Measurements from ENCODE around the gene QSOX2. TPM values are rescaled to one million over a fixed set of nuclear protein-coding genes. Genes with fewer than 3 reads are reported as not detected.
A peak's percentile ranks its signal among the peaks of the same experiment; 100 is the strongest.

Gene QSOX2
- polyA plus RNA-seq, 4 donors = 1.4 to 11.0 (median 4.3) TPM

GRCh38 chr9:136193127-136193890 is 52.3 kb downstream of the QSOX2 start:
- Histone ChIP-seq H3K4me3 (ENCODE audit: low read depth in 1 of 3, low read length in 3 of 3) (no peak overlapping the region), H3K9me3 (ENCODE audit: control insufficient read depth in 2 of 2, insufficient read depth in 1 of 2, low read depth in 1 of 2, low read length in 1 of 2) (no peaks in the 10 kb centered on the region), H3K4me1 (ENCODE audit: control insufficient read depth in 3 of 3, insufficient read depth in 2 of 3, low read depth in 1 of 3, low read length in 2 of 3) (no peaks in the 10 kb centered on the region), H3K36me3 (ENCODE audit: control insufficient read depth in 3 of 3, insufficient read depth in 2 of 3, low read depth in 1 of 3, low read length in 3 of 3) (no peaks in the 10 kb centered on the region), H3K27me3 (ENCODE audit: control insufficient read depth in 3 of 3, insufficient read depth in 3 of 3, low read length in 3 of 3) (peaks cover 42 to 87% (median 44%) of the 10 kb centered on the region in 3 donors), H3K27ac (ENCODE audit: low read depth in 1 of 3, low read length in 2 of 3) (no peak overlapping the region)
- FAIRE-seq (no peak), DNase-seq (no peak)
- 3 to 12% (median 8%) methylated on average over 52 to 96 of the region's 96 CpGs for WGBS, 3 donors

- Histone ChIP-seq H3K27me3 (ENCODE audit: control insufficient read depth in 3 of 3, insufficient read depth in 3 of 3, low read length in 3 of 3) (peaks cover 34 to 82% (median 36%) of the 10 kb centered on the region in 3 donors), H3K36me3 (ENCODE audit: control insufficient read depth in 3 of 3, insufficient read depth in 2 of 3, low read depth in 1 of 3, low read length in 3 of 3) (no peaks in the 10 kb centered on the region), H3K4me1 (ENCODE audit: control insufficient read depth in 3 of 3, insufficient read depth in 2 of 3, low read depth in 1 of 3, low read length in 2 of 3) (no peaks in the 10 kb centered on the region), H3K9me3 (ENCODE audit: control insufficient read depth in 2 of 2, insufficient read depth in 1 of 2, low read depth in 1 of 2, low read length in 1 of 2) (no peaks in the 10 kb centered on the region), H3K27ac (ENCODE audit: low read depth in 1 of 3, low read length in 2 of 3) (no peak overlapping the region), H3K4me3 (ENCODE audit: low read depth in 1 of 3, low read length in 3 of 3) (no peak overlapping the region)
- no peak for FAIRE-seq
- no peak for DNase-seq
- WGBS, 3 donors = 4 to 8% (median 5%) methylated on average over 38 to 51 of the region's 51 CpGs
Measured at GRCh38 chr9:136192289-136193126, 53.1 kb downstream of the QSOX2 start.

GRCh38 chr9:136191960-136192286 is 53.7 kb downstream of the QSOX2 start:
- Histone ChIP-seq H3K36me3 (ENCODE audit: control insufficient read depth in 3 of 3, insufficient read depth in 2 of 3, low read depth in 1 of 3, low read length in 3 of 3) (no peaks in the 10 kb centered on the region), H3K4me1 (ENCODE audit: control insufficient read depth in 3 of 3, insufficient read depth in 2 of 3, low read depth in 1 of 3, low read length in 2 of 3) (no peaks in the 10 kb centered on the region), H3K9me3 (ENCODE audit: control insufficient read depth in 2 of 2, insufficient read depth in 1 of 2, low read depth in 1 of 2, low read length in 1 of 2) (no peaks in the 10 kb centered on the region), H3K27me3 (ENCODE audit: control insufficient read depth in 3 of 3, insufficient read depth in 3 of 3, low read length in 3 of 3) (peaks cover 29 to 78% (median 32%) of the 10 kb centered on the region in 3 donors), H3K4me3 (ENCODE audit: low read depth in 1 of 3, low read length in 3 of 3) (no peak overlapping the region), H3K27ac (ENCODE audit: low read depth in 1 of 3, low read length in 2 of 3) (no peak overlapping the region)
- FAIRE-seq = no peak
- 10 to 17% (median 15%) methylated on average over 9 of the region's 9 CpGs for WGBS, 3 donors
- no peak for DNase-seq

- Histone ChIP-seq H3K36me3 (ENCODE audit: control insufficient read depth in 3 of 3, insufficient read depth in 2 of 3, low read depth in 1 of 3, low read length in 3 of 3) (no peaks in the 10 kb centered on the region), H3K27ac (ENCODE audit: low read depth in 1 of 3, low read length in 2 of 3) (no peak overlapping the region), H3K4me1 (ENCODE audit: control insufficient read depth in 3 of 3, insufficient read depth in 2 of 3, low read depth in 1 of 3, low read length in 2 of 3) (no peaks in the 10 kb centered on the region), H3K27me3 (ENCODE audit: control insufficient read depth in 3 of 3, insufficient read depth in 3 of 3, low read length in 3 of 3) (peaks cover 26 to 74% (median 29%) of the 10 kb centered on the region in 3 donors), H3K9me3 (ENCODE audit: control insufficient read depth in 2 of 2, insufficient read depth in 1 of 2, low read depth in 1 of 2, low read length in 1 of 2) (no peaks in the 10 kb centered on the region), H3K4me3 (ENCODE audit: low read depth in 1 of 3, low read length in 3 of 3) (no peak overlapping the region)
- FAIRE-seq (no peak), DNase-seq (no peak)
- 48 to 50% (median 50%) methylated on average over 30 of the region's 30 CpGs for WGBS, 3 donors
Measured at GRCh38 chr9:136191099-136191959, 54.3 kb downstream of the QSOX2 start.

- Histone ChIP-seq H3K4me1 (ENCODE audit: control insufficient read depth in 3 of 3, insufficient read depth in 2 of 3, low read depth in 1 of 3, low read length in 2 of 3) (no peaks in the 10 kb centered on the region), H3K27me3 (ENCODE audit: control insufficient read depth in 3 of 3, insufficient read depth in 3 of 3, low read length in 3 of 3) (peaks cover 20 to 72% (median 29%) of the 10 kb centered on the region in 3 donors), H3K9me3 (ENCODE audit: control insufficient read depth in 2 of 2, insufficient read depth in 1 of 2, low read depth in 1 of 2, low read length in 1 of 2) (no peaks in the 10 kb centered on the region), H3K4me3 (ENCODE audit: low read depth in 1 of 3, low read length in 3 of 3) (no peak overlapping the region), H3K36me3 (ENCODE audit: control insufficient read depth in 3 of 3, insufficient read depth in 2 of 3, low read depth in 1 of 3, low read length in 3 of 3) (no peaks in the 10 kb centered on the region), H3K27ac (ENCODE audit: low read depth in 1 of 3, low read length in 2 of 3) (no peak overlapping the region)
- no peak for DNase-seq
- no peak for FAIRE-seq
- WGBS, 3 donors = 56 to 67% (median 67%) methylated on average over 11 of the region's 11 CpGs
Measured at GRCh38 chr9:136190656-136191055, 55.0 kb downstream of the QSOX2 start.

- FAIRE-seq = no peak
- no peak for DNase-seq
- Histone ChIP-seq H3K4me1 (ENCODE audit: control insufficient read depth in 3 of 3, insufficient read depth in 2 of 3, low read depth in 1 of 3, low read length in 2 of 3) (no peaks in the 10 kb centered on the region), H3K9me3 (ENCODE audit: control insufficient read depth in 2 of 2, insufficient read depth in 1 of 2, low read depth in 1 of 2, low read length in 1 of 2) (no peaks in the 10 kb centered on the region), H3K27ac (ENCODE audit: low read depth in 1 of 3, low read length in 2 of 3) (no peak overlapping the region), H3K27me3 (ENCODE audit: control insufficient read depth in 3 of 3, insufficient read depth in 3 of 3, low read length in 3 of 3) (peaks cover 18 to 70% (median 25%) of the 10 kb centered on the region in 3 donors), H3K36me3 (ENCODE audit: control insufficient read depth in 3 of 3, insufficient read depth in 2 of 3, low read depth in 1 of 3, low read length in 3 of 3) (no peaks in the 10 kb centered on the region), H3K4me3 (ENCODE audit: low read depth in 1 of 3, low read length in 3 of 3) (no peak overlapping the region)
- WGBS, 3 donors = 50 to 68% (median 51%) methylated on average over 5 to 7 of the region's 7 CpGs
Measured at GRCh38 chr9:136190237-136190601, 55.4 kb downstream of the QSOX2 start.

GRCh38 chr9:136189394-136190236 is 56.0 kb downstream of the QSOX2 start:
- 24 to 39% (median 25%) methylated on average over 25 to 28 of the region's 28 CpGs for WGBS, 3 donors
- H3K27ac ChIP-seq (ENCODE audit: low read depth in 1 of 3, low read length in 2 of 3) = no peak overlapping the region
- DNase-seq (peak in 1 of 2 donors; percentile 45), FAIRE-seq (no peak)
- H3K27me3 ChIP-seq (ENCODE audit: control insufficient read depth in 3 of 3, insufficient read depth in 3 of 3, low read length in 3 of 3) = peaks cover 17 to 70% (median 25%) of the 10 kb centered on the region in 3 donors
- no peaks in the 10 kb centered on the region for H3K9me3 ChIP-seq (ENCODE audit: control insufficient read depth in 2 of 2, insufficient read depth in 1 of 2, low read depth in 1 of 2, low read length in 1 of 2)
- no peak overlapping the region for H3K4me3 ChIP-seq (ENCODE audit: low read depth in 1 of 3, low read length in 3 of 3)
- H3K4me1 ChIP-seq (ENCODE audit: control insufficient read depth in 3 of 3, insufficient read depth in 2 of 3, low read depth in 1 of 3, low read length in 2 of 3) = no peaks in the 10 kb centered on the region
- H3K36me3 ChIP-seq (ENCODE audit: control insufficient read depth in 3 of 3, insufficient read depth in 2 of 3, low read depth in 1 of 3, low read length in 3 of 3) = no peaks in the 10 kb centered on the region

Data from small intestine (tissue), 7 donors.